CD14-positive monocyte (primary cell): ENCODE results near the gene LGALS1. TPM values are rescaled to one million over a fixed set of nuclear protein-coding genes. Genes with fewer than 3 reads are reported as not detected.

Experiments used
- DNase-seq, 3 donors: peaks; one replicate each; pipeline ENCODE4 v3.0.0-alpha.2; 2011 to 2022
- H2AFZ ChIP-seq: 2 replicates; pipeline ENCODE4 v1.6.0; 2012; ENCODE audit warnings: mild to moderate bottlenecking, low read depth, low read length, inconsistent platforms; ENCODE audit not compliant: insufficient read depth, poor library complexity, severe bottlenecking
- H3K27ac ChIP-seq, 2 donors: 1 replicate in 1 of 2; 2 replicates in 1 of 2; pipeline ENCODE4 v1.5.1; 2012 to 2013; ENCODE audit warnings: low read length in 2 of 2, control low read depth in 1 of 2, inconsistent platforms in 1 of 2, low read depth in 1 of 2, mild to moderate bottlenecking in 1 of 2
- H3K27me3 ChIP-seq, 2 donors: one replicate each; pipeline versions ENCODE4 v1.6.0 to v1.6.1; 2011 to 2013; ENCODE audit warnings: low read length in 2 of 2; ENCODE audit not compliant: control insufficient read depth in 2 of 2, insufficient read depth in 2 of 2
- H3K36me3 ChIP-seq, 2 donors: replicated peaks in 1 of 2; 1 replicate in 1 of 2; 2 replicates in 1 of 2; pipeline versions ENCODE4 v1.5.1 to v1.6.1; 2012 to 2013; ENCODE audit warnings: low read length in 2 of 2, control low read depth in 1 of 2, inconsistent platforms in 1 of 2, mild to moderate bottlenecking in 1 of 2; ENCODE audit not compliant: insufficient read depth in 2 of 2, control insufficient read depth in 1 of 2
- H3K4me1 ChIP-seq, 2 donors: 1 replicate in 1 of 2; 2 replicates in 1 of 2; pipeline versions ENCODE4 v1.5.1 to v1.6.1; 2012 to 2013; ENCODE audit warnings: low read length in 2 of 2, control low read depth in 1 of 2, inconsistent platforms in 1 of 2, mild to moderate bottlenecking in 1 of 2, moderate library complexity in 1 of 2; ENCODE audit not compliant: insufficient read depth in 2 of 2, control insufficient read depth in 1 of 2
- H3K4me2 ChIP-seq: replicated peaks from 2 replicates; pipeline ENCODE3; 2012; ENCODE audit warnings: low read length, moderate library complexity, mild to moderate bottlenecking; ENCODE audit not compliant: poor library complexity, severe bottlenecking; ENCODE audit errors: extremely low read depth
- H3K4me3 ChIP-seq, 3 experiments: fragments of 200-600 bp in 1 of 3; sonication (generic) in 1 of 3; replicated peaks in 1 of 3; 1 replicate in 2 of 3; 2 replicates in 1 of 3; pipeline ENCODE4 v1.5.1; 2011 to 2013; ENCODE audit warnings: low read length in 3 of 3, mild to moderate bottlenecking in 3 of 3, control low read depth in 2 of 3, low read depth in 2 of 3, inconsistent platforms in 1 of 3, moderate library complexity in 1 of 3
- H3K79me2 ChIP-seq: 2 replicates; pipeline ENCODE4 v1.6.0; 2012; ENCODE audit warnings: mild to moderate bottlenecking, control low read depth, inconsistent platforms, low read length, moderate library complexity; ENCODE audit not compliant: insufficient read depth
- H3K9ac ChIP-seq: 2 replicates; pipeline ENCODE4 v1.6.0; 2017; ENCODE audit warnings: low read length, mild to moderate bottlenecking; ENCODE audit not compliant: insufficient read depth, poor library complexity, severe bottlenecking
- H3K9me3 ChIP-seq, 2 donors: replicated peaks in 1 of 2; 1 replicate in 1 of 2; 2 replicates in 1 of 2; pipeline versions ENCODE4 v1.5.1 to v1.6.1; 2012 to 2013; ENCODE audit warnings: low read length in 2 of 2, control low read depth in 1 of 2; ENCODE audit not compliant: control insufficient read depth in 1 of 2, insufficient read depth in 1 of 2
- H4K20me1 ChIP-seq: 2 replicates; pipeline ENCODE4 v1.6.0; 2012; ENCODE audit warnings: mild to moderate bottlenecking, low read length, control low read depth, moderate library complexity; ENCODE audit not compliant: insufficient read depth
- H3K27ac Mint-ChIP-seq, 7 donors: one replicate each; pipeline ENCODE4 v1.8.0; 2020; ENCODE audit warnings: mild to moderate bottlenecking in 7 of 7, mixed read lengths in 7 of 7, moderate library complexity in 6 of 7, inconsistent platforms in 2 of 7
- H3K27me3 Mint-ChIP-seq, 3 donors: one replicate each; pipeline ENCODE4 v1.8.0; 2021 to 2022; ENCODE audit warnings: low read depth in 3 of 3, mild to moderate bottlenecking in 3 of 3, mixed read lengths in 3 of 3, moderate library complexity in 3 of 3, inconsistent platforms in 1 of 3
- H3K36me3 Mint-ChIP-seq, 2 donors: one replicate each; pipeline ENCODE4 v1.8.0; 2020; ENCODE audit warnings: mixed read lengths in 2 of 2, inconsistent platforms in 1 of 2, mild to moderate bottlenecking in 1 of 2
- H3K4me1 Mint-ChIP-seq: one replicate; pipeline ENCODE4 v1.8.0; 2020; ENCODE audit warnings: mild to moderate bottlenecking, mixed read lengths
- H3K4me3 Mint-ChIP-seq, 2 donors: one replicate each; pipeline ENCODE4 v1.8.0; 2020; ENCODE audit warnings: mild to moderate bottlenecking in 2 of 2, mixed read lengths in 2 of 2, moderate library complexity in 1 of 2
- H3K9me3 Mint-ChIP-seq, 7 donors: one replicate each; pipeline ENCODE4 v1.8.0; 2020 to 2022; ENCODE audit warnings: mixed read lengths in 7 of 7, mild to moderate bottlenecking in 6 of 7, moderate library complexity in 6 of 7, inconsistent platforms in 2 of 7
- CTCF ChIP-seq: fragments of 200-600 bp; IDR thresholded peaks from one replicate; pipeline ENCODE4 v1.8.0; 2022; ENCODE audit warnings: antibody characterized with exemption, mild to moderate bottlenecking
- WGBS: methylation state at CpG from one replicate; pipeline ENCODE4 v1.1.5; 2013; ENCODE audit warnings: missing lambda C conversion rate; ENCODE audit not compliant: insufficient coverage; 5-methylcytosine and 5-hydroxymethylcytosine counted together
- intact Hi-C, 2 donors: fragments of 100-400 bp; cut with micrococcal nuclease; formaldehyde crosslinking; loops; one replicate each; pipeline versions ENCODE4 v1.15.0 to v1.15.1; 2023
- polyA plus RNA-seq, 3 donors: library from polyadenylated mRNA; depleted of rRNA in 1 of 3; unstranded in 2 of 3; stranded (reverse) in 1 of 3; fragments of 300-500 nt in 2 of 3; fragments of >200 nt in 1 of 3; fragmentation: Illumina TruSeq in 2 of 3; gene quantifications; 1 replicate in 2 of 3; 2 replicates in 1 of 3; pipeline ENCODE4 v1.2.3, GENCODE V29; 2012 to 2021

The LGALS1 gene
- polyA plus RNA-seq, 3 donors = 1,719 to 2,320 (median 1,844) TPM

DNA sequence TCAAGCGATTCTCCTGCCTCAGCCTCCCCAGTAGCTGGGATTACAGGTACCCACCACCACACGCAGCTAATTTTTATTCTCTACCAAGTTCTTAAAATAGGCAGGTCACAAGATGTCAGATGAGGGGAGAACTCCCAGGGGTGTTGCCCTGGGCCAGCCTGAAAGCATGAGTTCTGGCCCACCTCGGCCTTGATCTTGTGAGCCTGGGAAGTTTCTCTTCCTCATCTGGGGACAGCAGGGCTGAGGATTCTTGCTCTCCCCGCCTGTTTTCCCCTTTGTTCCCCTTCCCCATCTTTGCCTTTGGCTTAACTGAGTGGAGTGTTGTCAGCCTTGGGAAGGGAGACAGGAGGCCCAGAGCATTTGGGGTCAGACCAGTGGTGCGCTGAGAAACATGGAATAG, 13.4 kb upstream of the LGALS1 start:
- Mint-ChIP-seq H3K27me3 (peaks cover 0 to 7% (median 0%) of the 10 kb centered on the region in 3 donors), H3K27ac (peak overlapping the region; percentile 21 to 92 (median 77)), H3K4me1 (peaks cover 42% of the 10 kb centered on the region), H3K36me3 (peaks cover 9 to 20% of the 10 kb centered on the region in 2 donors), H3K9me3 (peaks cover 0 to 2% (median 0%) of the 10 kb centered on the region in 7 donors), H3K4me3 (peak overlapping the region; percentile 66 to 69)
- Histone ChIP-seq H3K4me3 (peak overlapping the region in 1 of 3 experiments; percentile 25), H2AFZ (no peak overlapping the region), H3K4me1 (peaks cover 42 to 51% of the 10 kb centered on the region in 2 donors), H3K9me3 (no peaks in the 10 kb centered on the region), H3K27me3 (no peaks in the 10 kb centered on the region), H3K9ac (no peak overlapping the region), H3K79me2 (peaks cover 58% of the 10 kb centered on the region), H4K20me1 (peaks cover 27% of the 10 kb centered on the region), H3K4me2 (peak overlapping the region; percentile 26), H3K27ac (peak overlapping the region; percentile 14 to 66), H3K36me3 (peaks cover 6 to 17% of the 10 kb centered on the region in 2 donors)
- peak in 2 of 3 donors; percentile 42 to 52 for DNase-seq
- no peak for TF ChIP-seq CTCF
- intact Hi-C loops = no loop called here
- 47% methylated on average over 4 of the region's 5 CpGs for WGBS

DNA sequence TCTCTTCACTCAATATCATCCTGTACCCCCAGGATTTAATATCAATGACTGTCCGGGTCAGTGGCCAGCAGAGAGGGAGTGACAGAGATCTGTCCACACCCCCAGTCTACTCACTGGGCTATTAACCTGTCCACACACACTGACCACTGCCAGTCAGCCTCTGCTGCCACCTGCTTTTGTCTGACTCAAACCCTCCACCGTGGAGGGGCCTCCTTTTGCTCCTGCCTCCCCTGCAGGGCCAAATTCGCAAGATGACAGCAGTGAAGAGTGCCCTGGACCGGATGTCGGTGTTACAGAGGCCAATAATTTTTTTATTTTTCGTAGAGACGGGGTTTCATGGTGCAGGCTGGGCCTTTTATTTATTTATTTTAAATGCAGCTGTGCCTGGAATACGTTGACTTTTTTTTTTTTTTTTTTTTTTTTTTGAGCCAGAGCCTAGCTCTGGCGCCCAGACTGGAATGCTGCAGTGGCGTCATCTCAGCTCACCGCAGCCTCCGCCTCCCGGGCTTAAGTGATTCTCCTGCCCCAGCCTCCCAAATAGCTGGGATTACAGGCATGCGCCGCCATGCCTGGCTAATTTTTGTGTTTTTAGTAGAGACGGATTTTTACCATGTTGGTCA, 11.8 kb upstream of the LGALS1 start:
- H3K27ac ChIP-seq = no peak overlapping the region
- no peak overlapping the region for H3K4me3 ChIP-seq
- WGBS = 97% methylated on average over 12 of the region's 16 CpGs
- peaks cover 0 to 2% (median 0%) of the 10 kb centered on the region in 7 donors for H3K9me3 Mint-ChIP-seq
- intact Hi-C loops = no loop called here
- peaks cover 58% of the 10 kb centered on the region for H3K79me2 ChIP-seq
- DNase-seq = no peak
- H3K4me2 ChIP-seq = no peak overlapping the region
- H3K27me3 ChIP-seq = no peaks in the 10 kb centered on the region
- peaks cover 32 to 39% of the 10 kb centered on the region in 2 donors for H3K4me1 ChIP-seq
- peaks cover 0 to 7% (median 0%) of the 10 kb centered on the region in 3 donors for H3K27me3 Mint-ChIP-seq
- no peak for TF ChIP-seq CTCF
- H3K36me3 Mint-ChIP-seq = peaks cover 9 to 26% of the 10 kb centered on the region in 2 donors
- H4K20me1 ChIP-seq = peaks cover 21% of the 10 kb centered on the region
- peaks cover 33% of the 10 kb centered on the region for H3K4me1 Mint-ChIP-seq
- H3K9me3 ChIP-seq = no peaks in the 10 kb centered on the region
- no peak overlapping the region for H2AFZ ChIP-seq
- peak overlapping the region in 2 of 7 donors; percentile 68 to 78 for H3K27ac Mint-ChIP-seq
- no peak overlapping the region for H3K4me3 Mint-ChIP-seq
- H3K9ac ChIP-seq = no peak overlapping the region
- H3K36me3 ChIP-seq = peaks cover 6 to 17% of the 10 kb centered on the region in 2 donors
